ENCODE measurements around the gene SYNE2.

The SYNE2 gene

DNA sequence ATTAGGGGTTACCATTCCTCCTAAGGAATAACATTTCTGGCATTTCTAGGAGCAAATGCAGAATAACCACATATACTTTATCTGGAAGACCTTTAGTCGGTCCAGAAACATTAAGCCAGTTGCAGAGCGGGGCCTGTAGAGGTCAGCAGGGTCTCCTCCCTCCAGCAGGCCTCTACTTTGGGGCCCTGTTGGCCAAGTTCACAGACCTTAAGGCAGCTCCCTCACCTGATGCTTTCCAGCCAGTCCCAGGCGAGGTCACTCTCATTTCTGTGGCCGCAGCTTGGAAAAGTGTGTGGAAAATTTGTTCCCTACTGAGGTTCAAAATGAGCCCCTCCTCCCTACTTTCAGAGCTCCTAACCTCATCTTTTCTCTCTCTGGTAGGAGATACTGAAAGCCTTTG is 367.3 kb downstream of the SYNE2 start:
- DNase-seq (ENCODE audit: low read depth), result no peak
- no peak overlapping the region for H3K4me3 ChIP-seq (ENCODE audit: low read depth, low read length)
- TF ChIP-seq, protein P1, sequence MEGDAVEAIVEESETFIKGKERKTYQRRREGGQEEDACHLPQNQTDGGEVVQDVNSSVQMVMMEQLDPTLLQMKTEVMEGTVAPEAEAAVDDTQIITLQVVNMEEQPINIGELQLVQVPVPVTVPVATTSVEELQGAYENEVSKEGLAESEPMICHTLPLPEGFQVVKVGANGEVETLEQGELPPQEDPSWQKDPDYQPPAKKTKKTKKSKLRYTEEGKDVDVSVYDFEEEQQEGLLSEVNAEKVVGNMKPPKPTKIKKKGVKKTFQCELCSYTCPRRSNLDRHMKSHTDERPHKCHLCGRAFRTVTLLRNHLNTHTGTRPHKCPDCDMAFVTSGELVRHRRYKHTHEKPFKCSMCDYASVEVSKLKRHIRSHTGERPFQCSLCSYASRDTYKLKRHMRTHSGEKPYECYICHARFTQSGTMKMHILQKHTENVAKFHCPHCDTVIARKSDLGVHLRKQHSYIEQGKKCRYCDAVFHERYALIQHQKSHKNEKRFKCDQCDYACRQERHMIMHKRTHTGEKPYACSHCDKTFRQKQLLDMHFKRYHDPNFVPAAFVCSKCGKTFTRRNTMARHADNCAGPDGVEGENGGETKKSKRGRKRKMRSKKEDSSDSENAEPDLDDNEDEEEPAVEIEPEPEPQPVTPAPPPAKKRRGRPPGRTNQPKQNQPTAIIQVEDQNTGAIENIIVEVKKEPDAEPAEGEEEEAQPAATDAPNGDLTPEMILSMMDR (IDR thresholded peaks at IDR 0.05; ENCODE audit: control insufficient read depth, extremely low read depth, insufficient read depth), result no peak

- H3K4me3 ChIP-seq (ENCODE audit: low read depth, low read length), result no peak overlapping the region
- no peak for DNase-seq (ENCODE audit: low read depth)
- TF ChIP-seq, protein P1 (IDR thresholded peaks at IDR 0.05; ENCODE audit: control insufficient read depth, extremely low read depth, insufficient read depth), result no peak
Measured at GRCh38 chr14:64220466-64220865, 367.7 kb downstream of the SYNE2 start.

GRCh38 chr14:64221391-64222003 is 368.7 kb downstream of the SYNE2 start:
- TF ChIP-seq, protein P1 (IDR thresholded peaks at IDR 0.05; ENCODE audit: control insufficient read depth, extremely low read depth, insufficient read depth), result peak; percentile 14; the same call in 1 of the 2 replicates
- DNase-seq (ENCODE audit: low read depth), result peak; percentile 77

GRCh38 chr14:64225151-64225757 is 372.4 kb downstream of the SYNE2 start:
- no peak for DNase-seq (ENCODE audit: low read depth)
- no peak overlapping the region for H3K4me3 ChIP-seq (ENCODE audit: low read depth, low read length)
- TF ChIP-seq, protein P1 (IDR thresholded peaks at IDR 0.05; ENCODE audit: control insufficient read depth, extremely low read depth, insufficient read depth), result no peak

More at GRCh38 chr14:64221391-64222003, 368.7 kb downstream of the SYNE2 start:
- H3K4me3 ChIP-seq (ENCODE audit: low read depth, low read length), result no peak overlapping the region

GRCh38 chr14:64227856-64228255 is 375.1 kb downstream of the SYNE2 start:
- TF ChIP-seq, protein P1 (IDR thresholded peaks at IDR 0.05; ENCODE audit: control insufficient read depth, extremely low read depth, insufficient read depth), result no peak
- H3K4me3 ChIP-seq (ENCODE audit: low read depth, low read length), result no peak overlapping the region
- DNase-seq (ENCODE audit: low read depth), result no peak

DNA sequence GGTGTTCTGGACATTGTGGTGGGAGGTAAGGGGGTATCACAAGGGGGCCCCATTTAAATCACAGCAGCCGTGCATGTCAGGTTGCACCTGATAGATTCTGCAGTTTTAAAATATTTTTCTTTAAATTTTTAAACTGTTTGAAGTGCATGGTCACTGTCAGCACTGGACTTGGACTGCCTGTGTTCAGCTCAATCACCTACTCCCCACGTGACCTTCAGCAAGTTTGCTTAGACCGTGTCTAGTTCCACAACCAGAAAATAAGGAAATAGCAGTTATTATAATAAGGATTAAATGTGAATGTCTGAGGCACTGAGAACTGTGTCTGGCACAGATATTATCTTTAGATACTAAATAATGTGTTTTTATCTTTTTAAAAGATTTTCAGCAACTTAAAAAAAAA is 376.7 kb downstream of the SYNE2 start:
- H3K4me3 ChIP-seq (ENCODE audit: low read depth, low read length), result no peak overlapping the region
- no peak for DNase-seq (ENCODE audit: low read depth)
- TF ChIP-seq, protein P1 (IDR thresholded peaks at IDR 0.05; ENCODE audit: control insufficient read depth, extremely low read depth, insufficient read depth), result no peak
